ENCODE results near the gene EXOSC3. TPM values are rescaled to one million over a fixed set of nuclear protein-coding genes. Genes with fewer than 3 reads are reported as not detected.

Gene EXOSC3
- total and polyA plus RNA-seq, 2 of the 13 experiments (the other 11 are each of a cell fraction or from before 2014, with no cell fraction given), result 17.5 to 68.7 TPM

GRCh38 chr9:37796232-37796631 lies 11.4 kb upstream of the EXOSC3 start:
- H4K20me1 ChIP-seq (ENCODE audit: insufficient read depth, low read length), result no peaks in the 10 kb centered on the region
- H3K27me3 ChIP-seq (ENCODE audit: control insufficient read depth in 1 of 2, insufficient read depth in 2 of 2, low read length in 2 of 2), result no peaks in the 10 kb centered on the region
- no peaks in the 10 kb centered on the region for H3K36me3 ChIP-seq (replicated peaks in 1 of 2; ENCODE audit: control insufficient read depth in 1 of 2, insufficient read depth in 2 of 2, low read length in 2 of 2)
- FAIRE-seq, result no peak
- no peak for DNase-seq (ENCODE audit: low spot score)
- no peaks in the 10 kb centered on the region for H3K9me3 ChIP-seq (ENCODE audit: low read length)
- no peak overlapping the region for H3K9ac ChIP-seq (ENCODE audit: insufficient read depth, low read depth, low read length)
- POLR2A ChIA-PET, result interaction anchor here (1.0 kb wide), 1 partner anchor 11 kb away, joined by 3 read pairs; the partner anchor contains the start of gene EXOSC3
- no peak overlapping the region for H3K4me2 ChIP-seq (ENCODE audit: low read depth, low read length)
- H3K4me3 ChIP-seq (replicated peaks in 1 of 3; ENCODE audit: insufficient read depth in 1 of 3, low read depth in 2 of 3, low read length in 3 of 3), result no peak overlapping the region
- CTCF ChIA-PET (ENCODE audit: low intra/inter-chr PET ratio, low total read pairs), result no interaction called here
- in situ Hi-C loops (cut with HindIII; ENCODE audit: extremely low pct_ligation_motif_present, low pct_unique_long_range_greater_than_20kb) (loop anchor here (10.0 kb wide), 1 partner anchor 311 kb away; the partner anchor contains the start of gene POLR1E), intact Hi-C loops (cut with micrococcal nuclease; ENCODE audit: unreplicated experiment) (no loop called here)
- no peak overlapping the region for H3K27ac ChIP-seq (ENCODE audit: extremely low read length, insufficient read depth, low read length)
- 65% methylated on average over 2 of the region's 2 CpGs for WGBS (ENCODE audit: low lambda C conversion rate)
- peaks cover 18% of the 10 kb centered on the region for H3K4me1 ChIP-seq (ENCODE audit: insufficient read depth, low read length)
- H3K79me2 ChIP-seq (ENCODE audit: insufficient read depth, low read length), result peaks cover under 1% of the 10 kb centered on the region
- ATAC-seq, result no peak
- BruUV-seq (replicated peaks), result no TSS peak
- no peak overlapping the region for H2AFZ ChIP-seq (ENCODE audit: low read length)
- TF ChIP-seq ZBTB2 (CRISPR knock-in tag; IDR thresholded peaks at IDR 0.05; ENCODE audit: low read depth) (no peak), NR2F6 (IDR thresholded peaks at IDR 0.05) (no peak), NR2F6 (CRISPR knock-in tag; IDR thresholded peaks at IDR 0.05) (no peak), ZNF788 (CRISPR knock-in tag; IDR thresholded peaks at IDR 0.05; ENCODE audit: borderline replicate concordance) (no peak), IRF1 (CRISPR knock-in tag; IDR thresholded peaks at IDR 0.05; ENCODE audit: low read depth) (no peak), ZNF782 (CRISPR knock-in tag; IDR thresholded peaks at IDR 0.05; ENCODE audit: borderline replicate concordance) (no peak), ZNF879 (CRISPR knock-in tag; IDR thresholded peaks at IDR 0.05) (no peak), TFE3 (CRISPR knock-in tag; IDR thresholded peaks at IDR 0.05) (no peak), CEBPZ (IDR thresholded peaks at IDR 0.05; ENCODE audit: low read length) (no peak), DPF2 (CRISPR knock-in tag; IDR thresholded peaks at IDR 0.05; ENCODE audit: borderline replicate concordance, low read depth) (no peak), ZNF580 (CRISPR knock-in tag; IDR thresholded peaks at IDR 0.05; ENCODE audit: borderline replicate concordance, low read depth) (no peak), USF2 (IDR thresholded peaks at IDR 0.05; ENCODE audit: low read depth, low read length) (no peak), USF2 (CRISPR knock-in tag; IDR thresholded peaks at IDR 0.05; ENCODE audit: borderline replicate concordance) (no peak), MEIS2 (CRISPR knock-in tag; IDR thresholded peaks at IDR 0.05) (no peak), ZNF510 (CRISPR knock-in tag; IDR thresholded peaks at IDR 0.05; ENCODE audit: low read depth) (no peak)
